ENCODE data around the gene NATD1. TPM values are rescaled to one million over a fixed set of nuclear protein-coding genes. Genes with fewer than 3 reads are reported as not detected.

The NATD1 gene, protein sequence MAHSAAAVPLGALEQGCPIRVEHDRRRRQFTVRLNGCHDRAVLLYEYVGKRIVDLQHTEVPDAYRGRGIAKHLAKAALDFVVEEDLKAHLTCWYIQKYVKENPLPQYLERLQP
- 1 to 10 TPM; 2.4 to 5.1 (median 3.2) TPM for total RNA-seq

DNA sequence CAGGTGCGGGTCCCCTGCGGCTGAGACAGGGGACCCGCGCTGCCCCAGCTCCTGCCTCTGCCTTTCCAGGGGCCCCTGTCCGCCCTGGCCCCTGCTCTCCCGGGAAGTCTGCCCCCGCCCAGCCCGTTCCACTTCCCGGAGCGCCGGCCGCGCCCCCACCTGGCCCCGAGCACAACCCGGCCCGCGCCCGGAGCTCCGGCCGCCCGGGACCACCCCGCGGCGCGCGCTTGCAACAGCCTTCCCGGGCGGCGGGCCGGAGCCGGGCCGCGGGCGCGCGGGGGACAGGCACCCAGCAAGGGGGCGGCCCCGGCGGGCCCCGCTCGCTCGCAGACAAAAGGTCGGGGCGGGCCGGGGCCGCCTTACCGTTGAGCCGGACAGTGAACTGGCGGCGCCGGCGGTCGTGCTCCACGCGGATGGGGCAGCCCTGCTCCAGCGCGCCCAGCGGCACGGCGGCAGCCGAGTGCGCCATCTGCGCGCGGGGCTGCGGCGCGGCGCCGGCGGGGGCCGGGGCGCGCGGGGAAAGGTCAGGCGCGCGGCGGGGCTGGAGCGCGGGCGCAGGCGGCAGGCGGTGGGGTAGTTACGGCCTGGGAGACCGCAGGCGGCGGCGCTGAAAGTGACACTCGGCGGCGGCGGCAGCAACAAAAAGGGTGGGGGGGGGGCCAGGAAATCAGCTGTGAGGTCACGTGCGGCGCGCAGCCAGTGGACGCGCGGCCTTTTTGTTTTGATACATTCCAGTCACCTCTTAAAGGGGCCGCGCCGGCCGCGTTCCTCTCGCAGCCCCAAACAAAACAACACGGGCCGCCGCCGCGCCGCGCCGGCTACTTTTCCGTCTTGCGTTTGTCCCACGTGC is at the start of gene NATD1:
Gene NATD1, minus strand, starts transcription at position 615 of the 850 bp plus-strand sequence. Its CDS starts 146 bp downstream, at position 469.
- WGBS, 2 donors: 0 to 1% methylated on average over 12 to 16 of the region's 117 CpGs
- peak; percentile 72 for DNase-seq
- peaks cover 13 to 35% (median 22%) of the 10 kb centered on the region in 3 donors for H3K4me1 ChIP-seq
- H3K27ac ChIP-seq: peak within 1 kb of the TSS; percentile 75 to 89 (median 79)
- no peaks in the 10 kb centered on the region for H3K9me3 ChIP-seq
- TF ChIP-seq, protein P1, sequence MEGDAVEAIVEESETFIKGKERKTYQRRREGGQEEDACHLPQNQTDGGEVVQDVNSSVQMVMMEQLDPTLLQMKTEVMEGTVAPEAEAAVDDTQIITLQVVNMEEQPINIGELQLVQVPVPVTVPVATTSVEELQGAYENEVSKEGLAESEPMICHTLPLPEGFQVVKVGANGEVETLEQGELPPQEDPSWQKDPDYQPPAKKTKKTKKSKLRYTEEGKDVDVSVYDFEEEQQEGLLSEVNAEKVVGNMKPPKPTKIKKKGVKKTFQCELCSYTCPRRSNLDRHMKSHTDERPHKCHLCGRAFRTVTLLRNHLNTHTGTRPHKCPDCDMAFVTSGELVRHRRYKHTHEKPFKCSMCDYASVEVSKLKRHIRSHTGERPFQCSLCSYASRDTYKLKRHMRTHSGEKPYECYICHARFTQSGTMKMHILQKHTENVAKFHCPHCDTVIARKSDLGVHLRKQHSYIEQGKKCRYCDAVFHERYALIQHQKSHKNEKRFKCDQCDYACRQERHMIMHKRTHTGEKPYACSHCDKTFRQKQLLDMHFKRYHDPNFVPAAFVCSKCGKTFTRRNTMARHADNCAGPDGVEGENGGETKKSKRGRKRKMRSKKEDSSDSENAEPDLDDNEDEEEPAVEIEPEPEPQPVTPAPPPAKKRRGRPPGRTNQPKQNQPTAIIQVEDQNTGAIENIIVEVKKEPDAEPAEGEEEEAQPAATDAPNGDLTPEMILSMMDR (IDR thresholded peaks at IDR 0.05): peak in 1 of 6 experiments; percentile 15
- TF ChIP-seq POLR2A (IDR thresholded peaks at IDR 0.05): peak in 1 of 4 donors; percentile 40
- H3K4me3 ChIP-seq: peak within 1 kb of the TSS; percentile 47 to 83 (median 60)
- no peaks in the 10 kb centered on the region for H3K27me3 ChIP-seq
- H3K36me3 ChIP-seq: no peaks in the 10 kb centered on the region
- intact Hi-C loops (cut with DNase I): no loop called here

DNA sequence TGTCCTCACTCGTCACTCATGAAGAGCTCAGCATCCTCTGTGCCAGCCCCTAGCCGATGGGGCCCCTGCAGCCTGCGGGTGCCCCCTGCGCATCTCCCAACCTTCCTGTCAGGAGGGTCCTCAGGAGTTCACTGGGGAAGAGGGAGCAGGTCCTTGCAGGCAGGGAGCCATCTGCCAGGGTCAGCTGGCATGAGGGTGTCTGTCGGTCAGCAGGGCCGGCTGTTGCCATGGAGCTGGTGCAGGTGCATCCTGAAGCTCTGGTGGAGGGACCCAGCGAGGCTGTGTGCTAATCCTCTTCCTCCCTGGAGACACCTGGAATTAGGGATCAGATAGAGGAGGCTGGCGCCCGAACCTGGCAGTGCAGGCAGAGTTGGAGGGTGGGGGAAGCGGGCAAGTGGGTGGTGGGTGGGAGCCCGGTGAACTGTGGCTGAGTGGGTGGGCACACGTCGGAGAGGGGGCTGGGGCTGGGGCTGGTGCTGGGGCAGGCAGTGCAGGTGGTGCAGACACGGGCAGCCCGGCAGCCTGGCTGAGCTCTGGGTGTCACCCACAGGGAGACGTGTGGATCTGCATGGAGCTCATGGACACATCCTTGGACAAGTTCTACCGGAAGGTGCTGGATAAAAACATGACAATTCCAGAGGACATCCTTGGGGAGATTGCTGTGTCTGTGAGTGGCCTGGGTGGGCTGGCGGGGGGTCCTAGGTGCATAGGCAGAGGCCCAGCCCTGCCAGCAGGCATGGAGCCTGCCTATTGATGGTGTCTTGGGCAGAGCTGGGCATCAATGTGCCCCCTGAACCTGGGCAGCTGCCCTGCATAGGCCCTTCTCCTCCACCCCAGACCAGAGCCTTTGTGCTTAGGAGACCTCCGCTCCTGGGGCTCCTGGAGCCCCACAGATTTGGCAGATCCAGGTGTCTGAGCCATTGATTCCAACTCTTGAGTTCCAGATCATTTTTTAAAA is 48.7 kb upstream of the NATD1 start:
- peaks cover 29 to 92% (median 48%) of the 10 kb centered on the region in 3 donors for H3K36me3 ChIP-seq
- no peak overlapping the region for H3K4me3 ChIP-seq
- DNase-seq: no peak
- intact Hi-C loops (cut with DNase I): no loop called here
- 68 to 70% methylated on average over 15 to 18 of the region's 19 CpGs for WGBS, 2 donors
- H3K27ac ChIP-seq: no peak overlapping the region
- H3K27me3 ChIP-seq: no peaks in the 10 kb centered on the region
- TF ChIP-seq, protein P1 (IDR thresholded peaks at IDR 0.05): no peak
- no peak for TF ChIP-seq POLR2A (IDR thresholded peaks at IDR 0.05)
- H3K4me1 ChIP-seq: peaks cover 0 to 6% (median 0%) of the 10 kb centered on the region in 3 donors
- no peaks in the 10 kb centered on the region for H3K9me3 ChIP-seq

DNA sequence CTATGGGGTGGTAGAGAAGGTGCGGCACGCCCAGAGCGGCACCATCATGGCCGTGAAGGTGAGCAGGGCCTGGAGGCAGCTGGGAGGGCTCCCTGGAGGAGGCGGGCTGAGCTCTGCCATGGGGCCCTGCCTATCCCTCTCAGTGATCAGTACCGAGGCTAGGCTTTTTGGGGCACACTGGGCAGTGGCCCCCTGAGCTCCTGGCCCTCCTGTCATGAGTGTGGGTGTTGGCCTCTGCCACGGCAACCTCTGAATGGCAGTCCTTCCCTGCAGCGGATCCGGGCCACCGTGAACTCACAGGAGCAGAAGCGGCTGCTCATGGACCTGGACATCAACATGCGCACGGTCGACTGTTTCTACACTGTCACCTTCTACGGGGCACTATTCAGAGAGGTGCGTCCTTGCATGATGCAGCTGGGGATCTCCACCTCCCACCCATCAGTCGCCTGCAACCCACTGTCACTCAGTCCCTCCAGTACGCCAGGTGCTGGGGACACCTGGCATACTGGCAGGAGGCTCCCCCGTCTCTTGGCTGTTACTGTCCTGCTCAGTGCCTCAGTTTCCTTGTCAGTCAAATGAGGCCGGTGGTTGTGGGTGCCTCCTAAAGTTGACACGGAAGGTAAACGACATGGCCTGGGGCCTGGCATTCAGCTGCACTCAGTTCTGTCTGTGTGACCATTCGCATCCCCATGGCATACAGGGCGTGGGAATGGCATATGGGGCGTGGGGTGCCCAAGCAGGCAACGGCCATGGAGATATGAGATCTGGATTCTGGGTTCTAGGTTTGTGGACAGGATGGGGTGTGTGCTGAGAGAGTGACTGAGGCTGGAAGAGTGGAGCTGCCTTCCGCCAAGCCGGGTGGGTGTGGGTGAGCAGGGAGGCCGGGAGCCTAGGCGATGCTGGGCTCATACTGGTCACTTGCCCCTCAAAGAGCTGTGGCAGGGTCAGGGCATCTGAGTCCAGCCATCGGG is 47.7 kb upstream of the NATD1 start:
- Histone ChIP-seq H3K9me3 (no peaks in the 10 kb centered on the region), H3K36me3 (peaks cover 29 to 82% (median 48%) of the 10 kb centered on the region in 3 donors), H3K27ac (no peak overlapping the region), H3K4me3 (no peak overlapping the region), H3K4me1 (peaks cover 0 to 16% (median 3%) of the 10 kb centered on the region in 3 donors), H3K27me3 (no peaks in the 10 kb centered on the region)
- no peak for TF ChIP-seq POLR2A (IDR thresholded peaks at IDR 0.05)
- TF ChIP-seq, protein P1 (IDR thresholded peaks at IDR 0.05): no peak
- 74 to 80% methylated on average over 22 to 31 of the region's 31 CpGs for WGBS, 2 donors
- intact Hi-C loops (cut with DNase I): no loop called here
- no peak for DNase-seq

DNA sequence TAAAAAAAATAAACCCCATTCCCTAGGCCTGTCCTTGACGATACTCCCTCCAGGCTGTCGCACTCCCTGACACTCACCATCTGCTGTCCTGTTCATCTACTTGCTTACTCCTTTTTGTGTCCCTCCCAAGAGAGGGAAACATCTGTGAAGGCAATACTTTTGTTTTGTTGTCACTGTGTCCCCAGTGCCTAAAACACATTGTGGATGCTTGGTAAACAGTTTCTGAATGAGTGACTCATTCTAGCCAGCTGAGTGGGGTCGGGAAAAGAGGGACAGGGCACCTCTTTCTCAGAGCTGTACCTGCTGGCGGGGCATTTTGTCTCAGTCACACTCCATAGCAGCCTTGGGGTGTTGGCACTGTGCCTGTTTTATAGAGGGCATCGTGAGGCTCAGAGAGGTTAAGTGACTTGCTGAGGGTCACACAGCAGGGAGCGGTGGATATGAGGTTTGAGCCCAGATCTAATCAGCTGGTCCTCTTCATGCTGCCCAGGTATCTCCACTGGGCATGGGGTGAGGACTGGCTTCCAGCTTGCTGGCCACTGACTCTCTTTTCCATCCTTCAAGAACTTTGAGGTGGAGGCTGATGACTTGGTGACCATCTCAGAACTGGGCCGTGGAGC is 46.9 kb upstream of the NATD1 start:
- Histone ChIP-seq H3K4me1 (peaks cover 0 to 24% (median 8%) of the 10 kb centered on the region in 3 donors), H3K36me3 (peaks cover 29 to 75% (median 48%) of the 10 kb centered on the region in 3 donors), H3K9me3 (no peaks in the 10 kb centered on the region), H3K27ac (no peak overlapping the region), H3K4me3 (no peak overlapping the region), H3K27me3 (no peaks in the 10 kb centered on the region)
- TF ChIP-seq, protein P1 (IDR thresholded peaks at IDR 0.05): no peak
- TF ChIP-seq POLR2A (IDR thresholded peaks at IDR 0.05): no peak
- WGBS, 2 donors: 52 to 58% methylated on average over 7 of the region's 7 CpGs
- intact Hi-C loops (cut with DNase I): loop anchor here (10.0 kb wide), 1 partner anchor 1225 kb away; no protein-coding TSS in a partner anchor
- DNase-seq: no peak
